Tibial artery (tissue), 4 donors: Measurements from ENCODE around the gene KIR2DL3.

Experiments
- DNase-seq, 2 donors: peaks; one replicate each; pipeline ENCODE4 v3.0.0-alpha.2; 2019
- H3K27ac ChIP-seq, 2 donors: fragments of 200-600 bp; sonication (generic) in 1 of 2; 1 replicate in 1 of 2; 2 replicates in 1 of 2; pipeline ENCODE4 v1.5.1; 2018 to 2019; ENCODE audit warnings: mild to moderate bottlenecking in 1 of 2
- H3K27me3 ChIP-seq, 2 donors: fragments of 200-600 bp; sonication (generic) in 1 of 2; one replicate each; pipeline versions ENCODE4 v1.5.1 to v1.6.0; 2016 to 2019
- H3K36me3 ChIP-seq, 3 donors: fragments of 200-600 bp; sonication (generic) in 2 of 3; one replicate each; pipeline ENCODE4 v1.5.1; 2016 to 2019; ENCODE audit warnings: mild to moderate bottlenecking in 2 of 3
- H3K4me1 ChIP-seq, 4 donors: fragments of 200-600 bp; sonication (generic) in 2 of 4; 1 replicate in 3 of 4; 2 replicates in 1 of 4; pipeline ENCODE4 v1.5.1; 2016 to 2019
- H3K4me3 ChIP-seq, 2 donors: fragments of 200-600 bp; sonication (generic) in 1 of 2; 1 replicate in 1 of 2; 2 replicates in 1 of 2; pipeline ENCODE4 v1.5.1; 2018 to 2019; ENCODE audit warnings: mild to moderate bottlenecking in 2 of 2
- H3K9me3 ChIP-seq, 3 donors: fragments of 200-600 bp; sonication (generic) in 1 of 3; one replicate each; pipeline ENCODE4 v1.5.1; 2016 to 2019
- intact Hi-C: fragments of 100-400 bp; cut with DNase I; formaldehyde crosslinking; loops from one replicate; pipeline ENCODE4 v1.15.0; 2023; ENCODE audit warnings: low total_unique reads
- TF ChIP-seq, protein P1 (sequence below), 2 experiments: fragments of 200-600 bp in 1 of 2; fragments of 450-650 bp in 1 of 2; IDR thresholded peaks; one replicate each; pipeline ENCODE4 v1.5.1; 2017 to 2019; ENCODE audit warnings: antibody characterized with exemption in 2 of 2, mild to moderate bottlenecking in 1 of 2, moderate library complexity in 1 of 2

The KIR2DL3 gene

DNA sequence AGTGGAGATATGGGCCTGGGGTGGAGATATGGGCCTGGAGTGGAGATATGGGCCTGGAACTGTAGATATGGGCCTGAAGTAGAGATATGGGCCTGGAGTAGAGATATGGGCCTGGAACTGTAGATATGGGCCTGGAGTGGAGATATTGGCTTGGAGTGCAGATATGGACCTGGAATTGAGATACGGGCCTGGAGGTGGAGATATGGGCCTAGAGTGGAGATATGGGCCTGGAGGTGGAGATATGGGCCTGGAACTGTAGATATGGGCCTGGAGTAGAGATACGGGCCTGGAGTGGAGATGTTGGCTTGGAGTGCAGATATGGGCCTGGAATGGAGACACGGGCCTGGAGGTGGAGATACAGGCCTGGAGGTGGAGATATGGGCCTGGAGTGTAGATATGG lies 13.7 kb upstream of the KIR2DL3 start:
- H3K9me3 ChIP-seq = peaks cover 0 to 12% (median 11%) of the 10 kb centered on the region in 3 donors
- no peaks in the 10 kb centered on the region for H3K36me3 ChIP-seq
- TF ChIP-seq, protein P1, sequence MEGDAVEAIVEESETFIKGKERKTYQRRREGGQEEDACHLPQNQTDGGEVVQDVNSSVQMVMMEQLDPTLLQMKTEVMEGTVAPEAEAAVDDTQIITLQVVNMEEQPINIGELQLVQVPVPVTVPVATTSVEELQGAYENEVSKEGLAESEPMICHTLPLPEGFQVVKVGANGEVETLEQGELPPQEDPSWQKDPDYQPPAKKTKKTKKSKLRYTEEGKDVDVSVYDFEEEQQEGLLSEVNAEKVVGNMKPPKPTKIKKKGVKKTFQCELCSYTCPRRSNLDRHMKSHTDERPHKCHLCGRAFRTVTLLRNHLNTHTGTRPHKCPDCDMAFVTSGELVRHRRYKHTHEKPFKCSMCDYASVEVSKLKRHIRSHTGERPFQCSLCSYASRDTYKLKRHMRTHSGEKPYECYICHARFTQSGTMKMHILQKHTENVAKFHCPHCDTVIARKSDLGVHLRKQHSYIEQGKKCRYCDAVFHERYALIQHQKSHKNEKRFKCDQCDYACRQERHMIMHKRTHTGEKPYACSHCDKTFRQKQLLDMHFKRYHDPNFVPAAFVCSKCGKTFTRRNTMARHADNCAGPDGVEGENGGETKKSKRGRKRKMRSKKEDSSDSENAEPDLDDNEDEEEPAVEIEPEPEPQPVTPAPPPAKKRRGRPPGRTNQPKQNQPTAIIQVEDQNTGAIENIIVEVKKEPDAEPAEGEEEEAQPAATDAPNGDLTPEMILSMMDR (IDR thresholded peaks at IDR 0.05) = no peak
- no peak for DNase-seq
- no peaks in the 10 kb centered on the region for H3K27me3 ChIP-seq
- intact Hi-C loops = no loop called here
- no peaks in the 10 kb centered on the region for H3K4me1 ChIP-seq
- no peak overlapping the region for H3K4me3 ChIP-seq
- no peak overlapping the region for H3K27ac ChIP-seq

DNA sequence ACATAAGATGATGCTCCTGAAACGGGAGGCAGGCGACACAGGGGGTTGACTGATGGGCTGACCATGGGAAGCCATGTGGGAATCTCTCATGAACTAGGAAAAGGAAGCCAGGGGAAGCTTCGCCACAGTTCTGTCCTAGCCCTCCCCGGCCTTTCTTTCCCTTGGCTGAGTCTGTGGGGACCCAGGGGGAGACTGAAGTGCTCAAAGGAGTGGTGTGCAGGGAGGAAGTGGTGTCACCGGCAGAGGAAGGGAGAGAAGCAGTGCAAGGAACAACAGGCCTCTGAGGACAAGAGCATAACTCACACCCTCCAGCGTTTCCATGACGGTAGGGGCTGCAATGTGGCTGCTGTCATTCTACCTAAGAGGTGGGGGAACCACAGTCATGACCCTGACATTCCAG lies 13.0 kb upstream of the KIR2DL3 start:
- TF ChIP-seq, protein P1 (IDR thresholded peaks at IDR 0.05) = no peak

DNA sequence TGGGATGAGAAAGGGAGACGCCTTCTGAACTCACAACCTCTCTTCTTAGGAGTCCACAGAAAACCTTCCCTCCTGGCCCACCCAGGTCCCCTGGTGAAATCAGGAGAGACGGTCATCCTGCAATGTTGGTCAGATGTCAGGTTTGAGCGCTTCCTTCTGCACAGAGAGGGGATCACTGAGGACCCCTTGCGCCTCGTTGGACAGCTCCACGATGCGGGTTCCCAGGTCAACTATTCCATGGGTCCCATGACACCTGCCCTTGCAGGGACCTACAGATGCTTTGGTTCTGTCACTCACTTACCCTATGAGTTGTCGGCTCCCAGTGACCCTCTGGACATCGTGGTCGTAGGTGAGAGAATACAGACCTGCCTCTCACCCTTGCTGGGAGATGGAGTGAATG lies 10.8 kb upstream of the KIR2DL3 start:
- Histone ChIP-seq H3K4me1 (no peaks in the 10 kb centered on the region), H3K36me3 (no peaks in the 10 kb centered on the region), H3K9me3 (peaks cover 0 to 4% (median 0%) of the 10 kb centered on the region in 3 donors), H3K27ac (no peak overlapping the region), H3K4me3 (no peak overlapping the region), H3K27me3 (no peaks in the 10 kb centered on the region)
- intact Hi-C loops = no loop called here
- TF ChIP-seq, protein P1 (IDR thresholded peaks at IDR 0.05) = no peak
- no peak for DNase-seq

More for the DNA sequence above, 13.0 kb upstream of the KIR2DL3 start:
- Histone ChIP-seq H3K27me3 (no peaks in the 10 kb centered on the region), H3K4me3 (no peak overlapping the region), H3K4me1 (no peaks in the 10 kb centered on the region), H3K36me3 (no peaks in the 10 kb centered on the region), H3K27ac (no peak overlapping the region), H3K9me3 (peaks cover 0 to 12% (median 11%) of the 10 kb centered on the region in 3 donors)
- no peak for DNase-seq
- intact Hi-C loops = no loop called here

DNA sequence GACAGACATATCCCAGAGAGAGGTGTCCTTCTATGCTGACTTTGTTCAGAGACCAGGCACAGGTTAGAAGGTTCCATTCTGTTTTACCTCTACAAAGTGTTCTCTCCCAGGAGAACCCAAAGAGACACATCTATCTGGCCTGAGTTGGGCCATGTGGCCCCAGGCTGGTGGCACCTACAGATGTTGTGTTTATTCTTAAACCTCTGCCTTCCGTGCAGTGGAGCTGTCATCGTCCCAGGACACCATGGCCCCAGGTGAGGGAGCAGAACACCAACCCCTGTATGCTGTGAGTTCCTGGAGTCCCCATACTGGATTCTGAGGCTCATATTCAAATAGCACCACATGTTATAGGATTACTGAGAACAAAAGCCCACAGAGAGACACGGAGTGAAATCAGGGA lies 10.1 kb upstream of the KIR2DL3 start:
- no peak for DNase-seq

DNA sequence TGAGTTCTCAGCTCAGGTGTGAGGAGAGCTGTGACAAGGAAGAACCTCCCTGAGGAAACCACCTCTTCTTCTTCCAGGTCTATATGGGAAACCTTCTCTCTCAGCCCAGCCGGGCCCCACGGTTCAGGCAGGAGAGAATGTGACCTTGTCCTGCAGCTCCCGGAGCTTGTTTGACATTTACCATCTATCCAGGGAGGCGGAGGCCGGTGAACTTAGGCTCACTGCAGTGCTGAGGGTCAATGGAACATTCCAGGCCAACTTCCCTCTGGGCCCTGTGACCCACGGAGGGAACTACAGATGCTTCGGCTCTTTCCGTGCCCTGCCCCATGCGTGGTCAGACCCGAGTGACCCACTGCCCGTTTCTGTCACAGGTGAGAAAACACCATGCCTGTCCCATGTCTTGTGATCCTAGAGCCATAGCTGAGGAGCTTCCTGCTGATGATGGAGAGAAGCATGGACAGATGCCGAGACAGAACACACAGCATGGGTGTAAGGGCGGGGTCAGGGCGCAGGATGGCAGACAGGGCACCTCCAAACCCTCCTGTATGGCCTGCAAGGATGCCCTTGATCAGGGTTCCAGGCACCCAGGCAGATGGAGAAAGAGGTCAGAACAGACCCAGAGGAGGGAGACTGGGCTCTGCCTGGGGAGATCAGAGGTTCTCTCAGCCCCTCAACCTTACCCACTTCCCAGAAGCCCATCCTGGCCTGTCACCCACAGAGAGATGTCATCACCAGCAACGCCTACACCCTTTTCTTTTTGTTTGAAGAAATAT lies 8.7 kb upstream of the KIR2DL3 start:
- Histone ChIP-seq H3K27me3 (no peaks in the 10 kb centered on the region), H3K36me3 (no peaks in the 10 kb centered on the region), H3K27ac (no peak overlapping the region), H3K4me3 (no peak overlapping the region), H3K9me3 (no peaks in the 10 kb centered on the region), H3K4me1 (no peaks in the 10 kb centered on the region)
- intact Hi-C loops = no loop called here
- TF ChIP-seq, protein P1 (IDR thresholded peaks at IDR 0.05) = no peak
- no peak for DNase-seq

More for the DNA sequence above, 10.1 kb upstream of the KIR2DL3 start:
- no peaks in the 10 kb centered on the region for H3K4me1 ChIP-seq
- no peaks in the 10 kb centered on the region for H3K36me3 ChIP-seq
- no peak overlapping the region for H3K4me3 ChIP-seq
- TF ChIP-seq, protein P1 (IDR thresholded peaks at IDR 0.05) = no peak
- no peak overlapping the region for H3K27ac ChIP-seq
- intact Hi-C loops = no loop called here
- H3K9me3 ChIP-seq = peaks cover 0 to 4% (median 0%) of the 10 kb centered on the region in 3 donors
- no peaks in the 10 kb centered on the region for H3K27me3 ChIP-seq
